ENCODE results near the gene ZSCAN5C.

ZSCAN5C gene

DNA sequence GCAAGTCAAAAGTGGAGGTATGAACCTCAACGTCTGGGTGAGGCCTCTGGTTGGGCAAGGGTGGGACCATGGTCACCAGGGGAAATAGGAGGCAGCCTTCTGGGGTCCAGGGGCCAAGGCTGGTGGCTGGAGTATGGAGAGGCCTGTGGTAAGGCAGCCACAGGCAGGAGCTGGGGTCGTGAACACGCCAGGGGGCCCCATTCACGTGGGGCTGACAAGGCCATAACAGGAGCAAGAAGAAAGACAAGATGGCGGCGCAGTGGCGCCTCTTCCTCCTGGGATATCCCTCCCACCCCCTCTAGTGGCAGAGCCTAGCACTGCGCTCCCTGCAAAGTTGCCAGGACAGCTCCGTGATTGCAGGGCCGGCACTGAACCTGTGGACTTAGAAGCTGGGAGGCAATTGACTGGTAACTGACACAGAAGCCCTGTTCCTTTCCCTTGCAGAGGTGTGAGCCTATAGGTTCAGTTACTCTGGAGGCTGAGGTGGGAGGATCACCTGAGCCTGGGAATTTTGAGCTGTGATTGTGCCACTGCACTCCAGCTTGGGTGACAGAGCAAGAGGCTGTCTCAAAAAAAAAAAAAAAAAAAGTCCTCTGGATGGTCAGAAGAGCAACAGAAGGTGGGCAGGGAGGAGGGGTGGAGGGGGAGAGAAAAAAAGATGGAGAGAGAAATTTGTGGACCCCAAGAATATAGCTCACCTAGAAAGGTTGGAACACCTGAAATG is 50.8 kb downstream of the ZSCAN5C start:
- H3K27ac ChIP-seq = no peak overlapping the region
- no peak for TF ChIP-seq ZFX (IDR thresholded peaks at IDR 0.05)
- TF ChIP-seq, protein P1, sequence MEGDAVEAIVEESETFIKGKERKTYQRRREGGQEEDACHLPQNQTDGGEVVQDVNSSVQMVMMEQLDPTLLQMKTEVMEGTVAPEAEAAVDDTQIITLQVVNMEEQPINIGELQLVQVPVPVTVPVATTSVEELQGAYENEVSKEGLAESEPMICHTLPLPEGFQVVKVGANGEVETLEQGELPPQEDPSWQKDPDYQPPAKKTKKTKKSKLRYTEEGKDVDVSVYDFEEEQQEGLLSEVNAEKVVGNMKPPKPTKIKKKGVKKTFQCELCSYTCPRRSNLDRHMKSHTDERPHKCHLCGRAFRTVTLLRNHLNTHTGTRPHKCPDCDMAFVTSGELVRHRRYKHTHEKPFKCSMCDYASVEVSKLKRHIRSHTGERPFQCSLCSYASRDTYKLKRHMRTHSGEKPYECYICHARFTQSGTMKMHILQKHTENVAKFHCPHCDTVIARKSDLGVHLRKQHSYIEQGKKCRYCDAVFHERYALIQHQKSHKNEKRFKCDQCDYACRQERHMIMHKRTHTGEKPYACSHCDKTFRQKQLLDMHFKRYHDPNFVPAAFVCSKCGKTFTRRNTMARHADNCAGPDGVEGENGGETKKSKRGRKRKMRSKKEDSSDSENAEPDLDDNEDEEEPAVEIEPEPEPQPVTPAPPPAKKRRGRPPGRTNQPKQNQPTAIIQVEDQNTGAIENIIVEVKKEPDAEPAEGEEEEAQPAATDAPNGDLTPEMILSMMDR (conservative IDR thresholded peaks at IDR 0.05) = peak; percentile 94

DNA sequence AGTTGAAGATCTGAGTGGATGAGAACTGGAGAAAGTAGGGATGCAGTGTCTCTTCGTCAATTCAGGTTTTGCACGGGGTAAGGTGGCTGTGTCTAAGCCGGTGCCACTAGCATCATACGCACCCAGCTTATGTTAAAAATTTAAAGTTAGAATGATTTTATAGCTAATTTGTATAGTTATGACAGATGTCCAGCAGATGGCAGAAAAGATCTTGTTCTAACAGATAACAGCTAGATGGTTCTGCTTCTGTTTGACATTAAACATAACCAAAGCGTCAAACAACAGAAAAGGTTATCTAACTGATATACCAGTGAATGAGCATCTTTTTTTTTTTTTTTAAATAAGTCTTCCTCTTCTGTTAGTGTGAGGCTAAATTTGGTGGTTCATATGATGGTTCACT is 51.7 kb downstream of the ZSCAN5C start:
- no peak overlapping the region for H3K27ac ChIP-seq
- TF ChIP-seq ZFX (IDR thresholded peaks at IDR 0.05) = no peak
- TF ChIP-seq, protein P1 (conservative IDR thresholded peaks at IDR 0.05) = no peak; the same call in 1 of the 2 replicates

DNA sequence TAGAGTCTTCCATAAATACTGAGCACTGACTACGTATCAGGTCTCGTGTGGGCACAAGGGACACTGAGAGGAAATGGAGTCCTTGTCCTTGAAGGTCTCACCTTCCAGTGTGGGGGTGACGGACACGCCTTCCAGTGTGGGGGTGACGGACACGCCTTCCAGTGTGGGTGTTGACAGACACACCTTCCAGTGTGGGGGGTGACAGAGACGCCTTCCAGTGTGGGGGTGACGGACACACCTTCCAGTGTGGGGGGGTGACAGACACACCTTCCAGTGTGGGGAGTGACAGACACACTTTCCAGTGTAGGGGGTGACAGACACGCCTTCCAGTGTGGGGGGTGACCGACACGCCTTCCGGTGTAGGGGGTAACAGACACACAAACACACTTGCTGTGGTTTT is 56.2 kb downstream of the ZSCAN5C start:
- no peak overlapping the region for H3K27ac ChIP-seq
- TF ChIP-seq, protein P1 (conservative IDR thresholded peaks at IDR 0.05) = no peak
- TF ChIP-seq ZFX (IDR thresholded peaks at IDR 0.05) = no peak

Data from C4-2B (cell line).